ENCODE data around the gene MRPL39. TPM values are rescaled to one million over a fixed set of nuclear protein-coding genes. Genes with fewer than 3 reads are reported as not detected.
A peak's percentile ranks its signal among the peaks of the same experiment; 100 is the strongest.

The MRPL39 gene
- polyA plus RNA-seq, 1 donor from 2014 or later: 28.5 TPM

- H3F3A ChIP-seq (ENCODE audit: insufficient read depth, low read length, poor library complexity, severe bottlenecking): peaks cover 3% of the 10 kb centered on the region
- TF ChIP-seq SMC3 (conservative IDR thresholded peaks at IDR 0.05; ENCODE audit: poor library complexity) (peak; percentile 68), REST (IDR thresholded peaks at IDR 0.05; ENCODE audit: borderline replicate concordance) (no peak), EZH2 (IDR thresholded peaks at IDR 0.05; ENCODE audit: borderline replicate concordance, insufficient read depth, low read length, poor library complexity, severe bottlenecking) (no peak), CTCF (IDR thresholded peaks at IDR 0.05; ENCODE audit: poor library complexity, severe bottlenecking) (peak; percentile 81), RAD21 (conservative IDR thresholded peaks at IDR 0.05) (peak; percentile 49), EP300 (conservative IDR thresholded peaks at IDR 0.05; ENCODE audit: poor library complexity, severe bottlenecking) (peak; percentile 10), MXI1 (conservative IDR thresholded peaks at IDR 0.05; ENCODE audit: poor library complexity, severe bottlenecking) (no peak), TAF1 (IDR thresholded peaks at IDR 0.05; ENCODE audit: low read depth) (no peak), POLR2AphosphoS5 (IDR thresholded peaks at IDR 0.05) (peak; percentile 37)
- H3K4me2 ChIP-seq (ENCODE audit: low read length): peak overlapping the region; percentile 74
- no peaks in the 10 kb centered on the region for H3K9me3 ChIP-seq (ENCODE audit: low read length)
- no peaks in the 10 kb centered on the region for H3K36me3 ChIP-seq (ENCODE audit: insufficient read depth, low read length)
- H3K9ac ChIP-seq (ENCODE audit: low read length): peak overlapping the region; percentile 78
- H3K9me2 ChIP-seq (ENCODE audit: insufficient read depth, low read length): no peaks in the 10 kb centered on the region
- H4K20me1 ChIP-seq (ENCODE audit: insufficient read depth): no peaks in the 10 kb centered on the region
- H3K27me3 ChIP-seq (ENCODE audit: insufficient read depth, low read depth, low read length): no peaks in the 10 kb centered on the region
- H3K27ac ChIP-seq (ENCODE audit: low read length): peak overlapping the region; percentile 44
- H2AFZ ChIP-seq (ENCODE audit: low read depth, low read length): peak overlapping the region; percentile 73
- peak overlapping the region; percentile 89 for H3K4me3 ChIP-seq (ENCODE audit: low read length)
- no peaks in the 10 kb centered on the region for H3K79me2 ChIP-seq (replicated peaks; ENCODE audit: insufficient read depth, low read length)
Measured at GRCh38 chr21:25639551-25640201, 32.4 kb upstream of the MRPL39 start.

DNA sequence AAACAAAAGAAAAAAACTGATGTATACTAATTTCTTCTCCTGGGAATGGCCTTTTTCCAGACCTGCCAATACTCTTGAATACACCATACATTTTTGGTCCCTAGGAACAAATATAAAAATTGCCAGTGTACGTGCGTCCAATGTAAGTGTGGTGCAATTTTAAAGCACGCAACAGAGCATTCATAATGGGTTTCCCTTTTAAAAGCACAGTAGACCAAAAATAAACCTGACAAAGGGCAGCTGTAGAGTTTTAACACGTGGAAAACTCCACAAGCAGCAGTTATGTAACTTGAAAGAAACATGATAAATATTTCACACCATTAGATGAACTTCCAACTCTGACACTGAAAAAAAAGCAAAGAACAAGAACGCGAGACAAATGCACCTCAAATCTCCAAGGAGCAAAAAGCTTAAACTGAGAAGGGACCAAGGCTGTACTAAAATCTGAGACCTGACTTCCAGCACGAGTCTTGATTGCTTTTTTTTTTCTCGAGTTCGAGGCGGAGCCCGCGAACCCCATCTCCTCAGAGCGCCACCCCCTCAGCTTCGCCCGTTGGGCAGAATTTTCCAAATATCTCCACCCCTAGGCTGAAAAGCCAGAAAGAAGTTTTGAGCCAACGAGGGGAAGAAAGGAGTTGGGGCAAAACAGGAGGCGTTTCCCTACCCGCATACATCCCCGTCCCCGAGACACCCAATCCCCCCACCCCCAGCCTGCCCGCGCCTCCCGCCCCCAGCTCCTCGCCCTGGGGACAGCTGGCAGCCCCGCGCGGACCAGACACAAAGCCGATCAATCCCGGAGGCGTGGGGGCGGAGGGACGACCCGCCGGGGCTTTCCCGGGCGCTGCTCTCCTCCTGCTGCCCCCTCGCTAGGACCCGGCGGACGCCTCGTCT lies 31.6 kb upstream of the MRPL39 start, which contains the start of gene JAM2:
TSS of gene JAM2 (plus strand) at position 599 of the 891 bp plus-strand sequence. CDS start 564 bp downstream, outside the sequence.
- Histone ChIP-seq H3K9me2 (ENCODE audit: insufficient read depth, low read length) (no peaks in the 10 kb centered on the region), H2AFZ (ENCODE audit: low read depth, low read length) (peak within 1 kb of the TSS; percentile 73), H3K27ac (ENCODE audit: low read length) (peak within 1 kb of the TSS; percentile 44), H3K27me3 (ENCODE audit: insufficient read depth, low read depth, low read length) (no peaks in the 10 kb centered on the region), H3F3A (ENCODE audit: insufficient read depth, low read length, poor library complexity, severe bottlenecking) (peaks cover 3% of the 10 kb centered on the region), H3K9ac (ENCODE audit: low read length) (peak within 1 kb of the TSS; percentile 78), H3K36me3 (ENCODE audit: insufficient read depth, low read length) (no peaks in the 10 kb centered on the region), H3K4me3 (ENCODE audit: low read length) (peak within 1 kb of the TSS; percentile 89), H4K20me1 (ENCODE audit: insufficient read depth) (no peaks in the 10 kb centered on the region), H3K9me3 (ENCODE audit: low read length) (no peaks in the 10 kb centered on the region), H3K4me2 (ENCODE audit: low read length) (peak within 1 kb of the TSS; percentile 74), H3K79me2 (replicated peaks; ENCODE audit: insufficient read depth, low read length) (no peaks in the 10 kb centered on the region)
- no peak for TF ChIP-seq SMC3 (conservative IDR thresholded peaks at IDR 0.05; ENCODE audit: poor library complexity)
- TF ChIP-seq POLR2AphosphoS5 (IDR thresholded peaks at IDR 0.05): no peak
- TF ChIP-seq MXI1 (conservative IDR thresholded peaks at IDR 0.05; ENCODE audit: poor library complexity, severe bottlenecking): no peak
- TF ChIP-seq EP300 (conservative IDR thresholded peaks at IDR 0.05; ENCODE audit: poor library complexity, severe bottlenecking): no peak
- no peak for TF ChIP-seq REST (IDR thresholded peaks at IDR 0.05; ENCODE audit: borderline replicate concordance)
- TF ChIP-seq TAF1 (IDR thresholded peaks at IDR 0.05; ENCODE audit: low read depth): no peak
- no peak for TF ChIP-seq EZH2 (IDR thresholded peaks at IDR 0.05; ENCODE audit: borderline replicate concordance, insufficient read depth, low read length, poor library complexity, severe bottlenecking)
- TF ChIP-seq RAD21 (conservative IDR thresholded peaks at IDR 0.05): no peak
- TF ChIP-seq CTCF (IDR thresholded peaks at IDR 0.05; ENCODE audit: poor library complexity, severe bottlenecking): no peak
